WTC11 (cell line): ENCODE data around the gene NHSL2.

Experiments used
- CTCF ChIP-seq: fragments of 200-600 bp; IDR thresholded peaks from 2 replicates; pipeline ENCODE4 v1.8.0; 2022; ENCODE audit warnings: antibody characterized with exemption
- FOXP1 ChIP-seq: sonication (generic); formaldehyde crosslinking; IDR thresholded peaks from 2 replicates; pipeline ENCODE4 v1.8.0; 2022; ENCODE audit warnings: missing genetic modification reagents, mild to moderate bottlenecking, moderate library complexity, borderline replicate concordance
- HMGXB4 ChIP-seq: sonication (generic); formaldehyde crosslinking; IDR thresholded peaks from 2 replicates; pipeline ENCODE4 v1.8.1; 2023; ENCODE audit warnings: mild to moderate bottlenecking, moderate library complexity, missing genetic modification reagents
- MAX ChIP-seq: sonication (generic); formaldehyde crosslinking; IDR thresholded peaks from 2 replicates; pipeline ENCODE4 v1.8.0; 2022; ENCODE audit warnings: mild to moderate bottlenecking, missing genetic modification reagents
- PRDM15 ChIP-seq: sonication (generic); formaldehyde crosslinking; IDR thresholded peaks from 2 replicates; pipeline ENCODE4 v1.8.0; 2022; ENCODE audit warnings: missing genetic modification reagents
- USF1 ChIP-seq: sonication (generic); formaldehyde crosslinking; IDR thresholded peaks from 2 replicates; pipeline ENCODE4 v1.8.0; 2022; ENCODE audit warnings: mild to moderate bottlenecking, missing genetic modification reagents

- TF ChIP-seq CTCF, result no peak
- TF ChIP-seq MAX (CRISPR knock-in tag), result no peak
- TF ChIP-seq FOXP1 (CRISPR knock-in tag), result no peak
- no peak for TF ChIP-seq PRDM15 (CRISPR knock-in tag)
- TF ChIP-seq HMGXB4 (CRISPR knock-in tag), result no peak
- TF ChIP-seq USF1 (CRISPR knock-in tag), result no peak
Observed at GRCh38 chrX:72011734-72012133, 101.1 kb downstream of the NHSL2 start.
